Astrocyte of the cerebellum (primary cell): ENCODE results near the gene ATP6V1D.

ENCODE experiments used
- DNase-seq: peaks from one replicate; pipeline ENCODE4 v3.0.0-alpha.2; 2011; ENCODE audit warnings: low read depth
- H3K4me3 ChIP-seq: 2 replicates; pipeline ENCODE4 v1.5.1; 2011; ENCODE audit warnings: mild to moderate bottlenecking, low read depth, low read length, moderate library complexity
- CTCF ChIP-seq: IDR thresholded peaks from 2 replicates; pipeline ENCODE4 v1.5.1; 2012; ENCODE audit warnings: low read length, low read depth, moderate library complexity, mild to moderate bottlenecking; ENCODE audit errors: missing control alignments
- in situ Hi-C: cut with HindIII; loops from 2 replicates; pipeline ENCODE4 v1.10.0; 2017; ENCODE audit warnings: low sequenced_read_pairs

The ATP6V1D gene

GRCh38 chr14:67395086-67395875, 35.7 kb upstream of the ATP6V1D start:
- no peak overlapping the region for H3K4me3 ChIP-seq
- DNase-seq: no peak
- in situ Hi-C loops: no loop called here

GRCh38 chr14:67393689-67394088, 34.1 kb upstream of the ATP6V1D start:
- no peak for DNase-seq
- in situ Hi-C loops: no loop called here
- H3K4me3 ChIP-seq: no peak overlapping the region
- no peak for TF ChIP-seq CTCF

More at GRCh38 chr14:67395086-67395875, 35.7 kb upstream of the ATP6V1D start:
- no peak for TF ChIP-seq CTCF

- no peak for DNase-seq
- in situ Hi-C loops: no loop called here
- TF ChIP-seq CTCF: no peak
- H3K4me3 ChIP-seq: no peak overlapping the region
These were observed 33.2 kb upstream of the ATP6V1D start for GRCh38 chr14:67392800-67393199.

- no peak for TF ChIP-seq CTCF
- in situ Hi-C loops: no loop called here
- DNase-seq: no peak
- no peak overlapping the region for H3K4me3 ChIP-seq
These were observed 32.5 kb upstream of the ATP6V1D start for GRCh38 chr14:67392123-67392522.

GRCh38 chr14:67391268-67391667, 31.7 kb upstream of the ATP6V1D start:
- no peak for TF ChIP-seq CTCF
- DNase-seq: no peak
- in situ Hi-C loops: no loop called here
- no peak overlapping the region for H3K4me3 ChIP-seq

- H3K4me3 ChIP-seq: no peak overlapping the region
- in situ Hi-C loops: no loop called here
- no peak for DNase-seq
- no peak for TF ChIP-seq CTCF
These were observed 30.4 kb upstream of the ATP6V1D start for GRCh38 chr14:67389811-67390534.
